GM12874 (cell line): ENCODE measurements around the gene MRPL14.

Source experiments
- CTCF ChIP-seq: IDR thresholded peaks from 2 replicates; pipeline ENCODE4 v1.5.1; 2011; ENCODE audit warnings: low read depth, mild to moderate bottlenecking, control low read depth, low read length, moderate library complexity; ENCODE audit not compliant: insufficient read depth

MRPL14 gene

DNA sequence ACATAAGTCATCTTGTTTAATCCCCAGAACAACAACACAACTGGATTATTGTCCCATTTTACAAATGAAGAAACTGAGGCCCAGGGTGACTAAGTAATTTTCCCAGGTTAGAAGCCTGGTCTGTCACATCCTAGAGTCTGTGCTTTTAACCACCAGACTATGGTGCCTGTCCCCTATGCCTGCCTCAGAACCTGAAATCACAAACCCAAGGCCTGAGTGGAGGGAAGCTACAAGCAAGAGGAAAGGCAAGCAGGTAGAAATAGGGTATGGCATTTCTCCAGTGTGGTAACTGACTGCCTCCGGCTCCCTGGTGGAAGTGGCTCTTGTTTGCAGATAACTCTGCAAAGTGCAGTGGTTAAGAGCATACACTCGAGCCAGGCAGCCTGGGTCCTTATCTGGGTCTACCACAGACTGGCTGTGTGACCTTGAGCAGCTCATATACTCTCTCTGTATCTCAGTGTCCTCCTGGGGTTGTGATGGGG, 2.6 kb upstream of the MRPL14 start:
- TF ChIP-seq CTCF = no peak

DNA sequence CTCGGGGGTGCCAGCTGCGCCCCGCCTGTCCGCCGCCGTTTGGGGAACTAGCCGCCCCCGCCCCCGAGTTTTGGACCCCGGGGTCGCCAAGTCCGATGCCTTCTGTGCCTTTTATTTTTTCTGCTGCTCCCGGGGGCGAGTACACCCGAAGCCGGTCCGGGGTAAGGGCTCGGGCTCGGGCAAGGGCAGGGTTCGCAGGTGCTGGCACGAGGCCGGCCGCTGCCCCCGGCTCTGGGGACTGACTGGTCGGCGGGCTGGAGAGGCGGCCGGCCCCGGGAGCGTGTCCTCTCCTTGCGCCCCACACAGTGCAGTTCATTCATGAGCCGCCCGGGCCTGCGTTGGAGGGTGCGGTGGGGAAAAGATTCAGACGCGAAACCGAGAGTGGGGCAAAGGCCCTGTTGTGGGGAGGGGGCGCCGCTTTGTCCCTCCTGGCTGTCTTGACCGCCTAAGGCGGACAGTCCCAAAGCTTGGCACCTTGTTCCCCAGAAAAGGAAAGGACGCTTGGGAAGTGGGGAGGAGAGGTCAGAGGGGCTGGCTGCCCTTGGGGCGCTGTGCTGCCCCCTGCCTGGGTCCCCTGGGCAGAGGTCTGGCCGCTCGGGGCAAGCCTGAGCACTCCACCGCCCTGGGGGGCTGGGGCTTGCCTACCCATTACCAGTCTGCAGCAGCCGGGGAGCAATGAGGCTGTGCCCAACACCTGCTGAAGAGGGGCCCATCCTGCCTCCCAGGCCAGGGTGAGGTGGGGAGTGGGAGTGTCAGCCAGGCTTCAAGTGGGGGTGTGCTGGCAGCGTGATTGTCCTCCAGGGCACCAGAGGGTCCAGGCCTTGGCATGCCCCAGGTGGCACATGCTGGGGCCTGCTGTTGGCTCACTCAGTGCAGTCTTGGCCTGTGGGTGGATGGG, 1.0 kb upstream of the MRPL14 start:
- no peak for TF ChIP-seq CTCF

DNA sequence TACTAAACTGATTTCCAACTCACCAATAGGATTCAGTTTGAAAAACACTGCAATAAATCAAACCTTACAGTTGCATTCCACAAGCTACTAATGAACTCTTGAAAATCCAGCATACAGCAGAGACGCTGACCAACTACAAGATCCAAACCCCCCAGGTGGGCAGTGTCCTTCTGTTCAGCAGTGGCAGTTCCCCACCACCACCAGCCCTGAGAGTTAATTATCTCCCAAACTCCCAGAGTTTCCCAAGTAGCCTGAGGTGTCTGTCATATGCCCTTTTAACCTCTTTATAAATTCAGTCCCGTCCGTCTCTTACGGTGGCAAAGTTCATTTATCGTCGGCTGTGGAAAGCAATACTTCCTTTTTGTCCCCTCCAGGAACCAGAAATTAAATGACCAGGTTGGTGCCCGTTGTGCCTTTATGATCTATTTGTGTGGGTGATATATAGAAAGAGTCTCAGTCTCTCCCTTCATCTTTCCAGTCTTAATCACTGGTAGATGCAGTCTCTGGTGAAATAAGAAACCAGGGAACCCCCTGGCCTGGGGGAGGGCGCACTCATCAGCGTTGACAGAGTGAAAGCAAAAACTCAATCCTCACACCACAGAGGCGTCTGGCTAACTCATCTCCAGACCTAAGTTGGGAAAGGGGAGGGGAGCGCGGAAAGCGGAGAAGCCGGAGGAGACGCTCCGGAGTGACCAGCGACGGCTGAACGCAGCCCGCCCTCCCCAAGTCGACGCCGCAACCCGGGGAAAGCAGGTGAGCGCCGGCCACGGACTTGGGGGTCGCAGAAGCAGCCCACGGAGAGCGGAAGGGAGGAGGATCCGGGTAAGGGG, 717 bp downstream of the MRPL14 start:
- TF ChIP-seq CTCF = no peak

DNA sequence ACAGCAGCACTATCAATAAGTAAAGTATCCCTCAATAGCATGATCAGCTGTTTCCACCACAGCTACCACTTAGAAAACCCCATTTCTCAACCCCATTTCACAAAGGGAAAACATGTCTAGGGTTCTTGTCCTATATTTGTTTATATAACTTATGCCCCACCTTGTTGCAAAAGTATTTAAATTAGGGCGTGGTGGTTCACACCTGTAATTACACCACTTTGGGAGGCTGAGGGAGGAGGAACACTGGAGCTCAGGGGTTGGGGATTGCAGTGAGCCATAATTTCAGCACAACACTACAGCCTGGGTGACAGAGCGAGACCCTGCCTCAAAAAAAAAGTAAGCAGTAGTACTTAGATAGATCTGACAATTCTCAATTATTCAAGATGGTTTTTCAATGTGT, 3.7 kb downstream of the MRPL14 start:
- no peak for TF ChIP-seq CTCF

- TF ChIP-seq CTCF = no peak
Observed at GRCh38 chr6:44122801-44123200, 4.5 kb downstream of the MRPL14 start.

DNA sequence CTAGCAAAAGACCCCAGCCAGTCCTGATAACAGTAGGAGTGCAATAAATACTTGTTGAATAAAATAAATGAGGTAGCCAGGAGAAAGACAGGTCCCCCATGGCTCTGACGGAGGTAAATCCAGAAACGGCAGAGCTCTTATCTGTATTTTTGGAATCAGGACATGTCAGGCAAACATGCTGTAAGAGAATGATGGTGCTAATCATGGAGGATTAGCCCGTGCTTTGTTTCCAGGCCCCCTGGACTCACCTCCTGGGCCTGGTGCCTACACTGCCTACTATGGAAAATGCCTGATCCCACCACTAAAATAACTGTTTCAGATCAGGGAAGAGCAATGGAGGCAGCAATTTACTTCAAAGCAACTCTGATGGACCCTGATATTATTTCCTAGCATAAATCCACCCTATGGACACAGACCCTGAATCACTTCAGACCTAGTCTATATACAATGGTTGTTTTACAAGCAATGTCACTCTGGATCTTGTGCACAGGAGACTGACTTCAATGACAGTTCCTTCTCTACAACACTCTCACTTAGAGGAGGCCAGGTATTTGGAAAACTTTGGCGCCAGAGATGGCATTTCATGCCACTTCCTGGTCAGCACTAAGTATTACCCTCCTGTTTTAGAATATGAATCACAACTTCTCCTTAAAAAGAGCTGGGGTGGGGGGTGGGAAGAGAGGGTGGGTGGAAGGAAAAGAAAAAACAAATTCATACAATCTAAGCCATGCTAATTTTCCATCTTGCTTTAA, 6.4 kb downstream of the MRPL14 start:
- no peak for TF ChIP-seq CTCF
